GM21619 (cell line): ENCODE measurements around the gene KRTAP2-2.

Source experiments
- ATAC-seq: cut with Tn5 transposase; IDR thresholded peaks from one replicate; pipeline ENCODE4 v1.9.1; 2021; ENCODE audit not compliant: unreplicated experiment

The KRTAP2-2 gene

DNA sequence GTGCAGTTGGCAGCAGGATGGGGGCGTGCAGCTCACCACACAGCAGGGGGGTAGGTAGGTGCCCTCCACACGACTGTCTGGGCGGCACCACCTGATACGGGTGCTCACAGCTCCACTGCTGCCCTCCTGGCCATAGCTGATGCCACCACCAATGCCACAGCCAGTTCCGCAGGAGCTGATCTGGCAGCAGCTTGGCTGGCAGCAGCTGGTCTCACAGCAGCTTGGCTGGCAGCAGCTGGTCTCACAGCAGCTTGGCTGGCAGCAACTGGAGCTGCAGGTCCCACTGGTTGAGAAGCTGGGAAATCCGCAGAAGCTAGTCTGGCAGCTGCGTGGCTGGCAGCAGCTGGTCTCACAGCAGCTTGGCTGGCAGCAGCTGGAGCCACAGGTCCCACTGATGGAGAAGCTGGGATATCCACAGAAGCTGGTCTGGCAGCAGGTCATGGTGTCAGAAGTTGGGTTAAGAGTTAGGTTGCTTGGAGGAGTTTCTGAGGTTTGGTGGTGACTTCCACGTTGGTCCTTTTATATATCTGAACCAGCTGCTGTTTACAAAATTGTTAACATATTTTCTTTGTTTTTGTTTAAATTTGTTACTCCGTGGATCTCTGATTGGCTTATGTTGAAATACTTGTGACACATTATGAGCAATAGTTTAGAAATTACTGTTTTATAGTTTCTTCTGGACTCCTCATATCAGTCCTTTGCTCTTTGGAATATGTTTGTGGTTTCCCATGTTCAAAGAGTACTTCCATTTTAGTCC lies 28.1 kb downstream of the KRTAP2-2 start, which contains the start of gene KRTAP1-5:
KRTAP1-5 (minus strand) TSS at position 494 of the 757 bp plus-strand sequence; CDS start at position 441, 53 bp downstream.
- ATAC-seq = no peak

DNA sequence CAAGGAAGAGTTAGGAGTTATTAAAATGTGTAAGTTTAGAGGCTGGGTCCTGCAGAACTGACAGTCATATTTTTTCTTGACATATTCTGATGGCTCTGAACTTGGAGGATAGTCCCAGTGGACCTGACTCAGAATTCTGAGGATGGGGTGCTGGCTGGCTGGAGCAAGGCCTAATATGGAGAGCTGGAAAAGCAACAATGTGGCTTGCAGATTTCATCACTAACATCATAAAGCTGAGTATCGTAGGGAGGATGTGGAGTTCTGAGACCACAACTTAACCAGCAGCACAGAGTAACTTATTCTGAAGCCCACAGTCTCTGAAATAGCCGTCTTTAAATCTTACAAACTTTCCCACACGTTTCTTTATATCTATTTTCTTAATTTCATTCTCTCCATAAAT lies 30.3 kb downstream of the KRTAP2-2 start:
- no peak for ATAC-seq

DNA sequence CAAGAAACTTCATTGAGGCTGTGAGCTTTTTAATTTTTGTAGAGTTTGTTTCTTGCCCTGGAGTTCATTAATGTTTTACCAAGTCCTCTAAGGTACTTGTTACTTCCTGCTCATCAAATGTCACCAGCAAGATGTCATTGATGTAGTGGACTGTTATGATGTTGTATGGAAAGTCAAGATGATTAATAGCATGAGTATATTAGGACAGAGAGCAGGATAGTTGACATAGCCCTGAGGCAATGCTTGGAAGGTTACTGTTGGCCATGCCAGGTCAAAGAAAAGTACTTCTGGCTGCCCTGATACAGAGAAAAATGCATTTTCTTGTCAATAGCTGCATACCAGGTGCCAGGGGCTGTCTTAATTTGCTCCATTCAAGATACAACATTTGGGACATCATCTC lies 34.7 kb downstream of the KRTAP2-2 start:
- no peak for ATAC-seq

DNA sequence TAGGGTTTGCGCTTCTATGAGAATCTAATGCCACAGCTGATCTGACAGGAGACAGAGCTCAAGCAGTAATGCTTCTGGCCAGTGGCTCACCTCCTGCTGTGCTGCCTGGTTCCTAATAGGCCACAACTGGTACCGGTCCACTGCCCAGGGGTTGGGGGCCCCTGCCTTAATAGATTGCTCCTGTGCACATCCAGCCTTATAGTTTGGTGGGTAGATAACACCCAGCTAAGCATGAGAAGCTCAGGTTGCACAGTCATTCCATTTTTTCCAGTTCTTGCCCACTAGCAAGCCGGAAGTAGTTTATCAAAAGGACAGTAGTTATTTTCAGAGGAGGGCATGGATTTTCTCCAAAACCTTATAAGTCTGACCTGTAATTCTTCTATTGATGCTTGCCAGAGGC lies 35.6 kb downstream of the KRTAP2-2 start:
- ATAC-seq = no peak

DNA sequence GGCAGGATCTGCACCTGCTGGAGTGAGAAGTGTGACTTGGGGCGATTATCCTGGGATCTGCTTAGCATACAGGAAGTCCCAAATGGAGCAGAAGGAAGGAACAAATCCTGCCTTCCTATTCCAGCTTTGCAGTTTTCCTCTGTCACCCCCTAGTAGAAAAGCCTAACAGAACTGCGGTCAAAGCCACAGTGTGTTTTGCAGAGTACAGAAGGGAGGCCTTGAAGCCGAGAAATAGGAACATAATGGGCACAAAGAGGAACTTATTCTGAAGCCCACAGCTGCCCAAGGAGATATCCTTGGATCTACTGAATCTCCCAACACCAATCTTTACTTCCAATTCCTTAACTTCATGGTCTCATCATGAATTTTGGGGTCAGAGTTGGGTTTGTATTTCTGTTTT lies 36.5 kb downstream of the KRTAP2-2 start:
- ATAC-seq = no peak

- no peak for ATAC-seq
Observed at GRCh38 chr17:41016578-41017215, 38.3 kb downstream of the KRTAP2-2 start.

DNA sequence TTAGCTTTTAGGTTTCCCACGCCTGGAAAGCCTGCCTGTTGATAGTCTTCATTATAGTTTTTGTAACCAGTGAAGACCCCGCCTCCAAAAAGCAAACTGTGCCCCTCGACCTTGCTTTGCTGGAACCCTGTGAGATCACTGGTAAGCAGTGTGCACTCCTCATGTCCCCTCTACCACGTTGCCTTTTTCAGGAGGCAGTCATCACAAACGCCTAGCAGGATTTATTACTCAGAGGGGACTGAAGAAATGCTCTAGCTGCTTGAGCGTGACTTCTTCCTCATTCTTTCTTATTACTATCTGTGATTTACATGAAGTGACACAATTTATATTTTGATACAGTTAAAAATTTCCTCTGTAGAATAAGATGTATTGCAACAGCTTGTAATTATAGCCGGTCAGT lies 39.6 kb downstream of the KRTAP2-2 start:
- ATAC-seq = no peak

GRCh38 chr17:41013606-41014005 lies 41.4 kb downstream of the KRTAP2-2 start:
- ATAC-seq = no peak

DNA sequence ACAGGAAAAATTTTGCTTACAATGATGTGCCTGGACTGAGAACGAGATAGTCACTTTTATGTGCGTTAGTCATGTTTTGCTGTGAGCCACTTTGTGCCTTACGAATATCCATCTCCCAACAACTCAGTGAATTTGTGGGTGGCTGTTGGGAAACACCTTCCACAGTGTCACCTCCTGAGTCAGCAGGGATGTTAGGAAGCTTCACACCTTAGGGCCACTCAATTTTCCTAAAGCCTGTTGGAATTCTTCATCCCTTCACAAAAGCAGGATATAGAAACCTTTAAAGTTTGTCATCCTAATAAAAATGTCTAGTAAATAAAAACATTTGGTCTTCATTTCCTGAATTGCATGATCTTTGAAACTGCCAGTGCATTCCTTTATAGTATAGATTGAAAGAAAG lies 41.8 kb downstream of the KRTAP2-2 start:
- ATAC-seq = no peak

GRCh38 chr17:41012326-41013120 lies 42.5 kb downstream of the KRTAP2-2 start:
- ATAC-seq = no peak

- no peak for ATAC-seq
Observed at GRCh38 chr17:41010441-41010840, 44.6 kb downstream of the KRTAP2-2 start.

GRCh38 chr17:41009936-41010335 lies 45.1 kb downstream of the KRTAP2-2 start:
- no peak for ATAC-seq

GRCh38 chr17:41009301-41009760 lies 45.7 kb downstream of the KRTAP2-2 start:
- ATAC-seq = no peak

GRCh38 chr17:41008811-41009210 lies 46.2 kb downstream of the KRTAP2-2 start, which contains the start of gene KRTAP3-1:
Gene KRTAP3-1, minus strand, starts transcription at chr17:41009128. Its CDS starts 54 bp downstream, at chr17:41009074.
- no peak for ATAC-seq
